D341Med (cell line): Measurements from ENCODE around the gene IDE.
A peak's percentile ranks its signal among the peaks of the same experiment; 100 is the strongest.
"Not testable (repeated sequence)": the region's sequence is repeated elsewhere in the genome, so short reads cannot be mapped to it uniquely, and the experiment has no call there.

Experiments used
- DNase-seq: peaks from one replicate; pipeline ENCODE4 v3.0.0; 2012; ENCODE audit warnings: low spot score

Gene IDE

DNA sequence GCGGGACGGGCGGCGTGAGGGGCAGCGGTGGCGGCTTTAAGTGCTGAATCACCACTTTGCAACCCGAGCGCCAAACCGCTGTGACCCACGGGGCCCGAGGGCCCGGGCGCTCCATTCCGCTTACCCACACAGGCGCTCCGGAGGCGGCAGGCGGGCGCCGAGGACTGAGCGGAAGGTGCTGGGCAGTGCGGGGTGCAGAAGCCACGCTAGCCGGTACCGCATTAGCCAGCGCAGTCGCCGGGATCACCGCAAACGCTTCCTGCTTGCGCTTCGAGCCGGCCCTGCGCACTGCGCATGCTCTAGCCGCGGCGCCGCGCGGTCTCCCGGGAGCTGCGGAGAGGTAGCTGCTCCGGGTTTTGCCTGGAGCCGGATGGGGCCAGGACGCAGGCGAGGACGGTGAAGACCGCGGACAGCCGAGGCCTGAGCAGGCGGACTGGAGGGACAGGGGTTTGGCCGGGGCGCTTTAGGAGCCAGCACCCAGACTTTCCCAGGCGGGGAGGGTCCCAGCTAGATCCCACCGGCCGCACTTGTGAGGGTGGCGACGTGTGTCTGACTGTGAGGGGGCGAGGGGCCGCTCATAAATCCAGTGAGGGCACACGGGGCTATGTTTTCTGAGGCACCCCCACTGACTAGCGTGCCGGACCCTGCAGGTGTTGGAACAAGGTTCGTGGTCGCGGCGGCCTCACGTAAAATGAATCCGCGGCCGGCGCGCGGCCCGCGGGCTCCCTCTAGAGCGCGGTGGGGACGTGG is at the start of gene IDE:
IDE (minus strand) TSS at position 296 of the 750 bp plus-strand sequence; CDS start at position 222, 74 bp downstream.
- DNase-seq, result peak; percentile 88

DNA sequence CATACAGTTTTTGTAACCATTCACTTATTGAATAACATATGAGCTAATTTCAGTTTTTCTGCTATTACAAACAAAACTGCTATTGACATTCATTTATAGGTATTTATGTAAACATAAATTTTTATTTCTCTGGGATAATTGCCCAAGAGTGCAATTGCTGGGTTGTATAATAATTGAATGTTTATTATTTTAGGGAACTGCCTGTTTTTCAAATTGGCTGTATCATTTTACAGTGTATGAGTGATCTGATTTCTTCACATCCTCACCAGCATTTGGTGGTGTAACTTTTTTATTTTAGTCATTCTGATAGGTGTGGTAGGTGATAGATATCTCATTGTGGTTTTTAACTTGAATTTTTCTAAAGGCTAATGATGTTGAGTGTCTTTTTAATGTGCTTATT is 45.5 kb upstream of the IDE start:
- DNase-seq, result no peak

DNA sequence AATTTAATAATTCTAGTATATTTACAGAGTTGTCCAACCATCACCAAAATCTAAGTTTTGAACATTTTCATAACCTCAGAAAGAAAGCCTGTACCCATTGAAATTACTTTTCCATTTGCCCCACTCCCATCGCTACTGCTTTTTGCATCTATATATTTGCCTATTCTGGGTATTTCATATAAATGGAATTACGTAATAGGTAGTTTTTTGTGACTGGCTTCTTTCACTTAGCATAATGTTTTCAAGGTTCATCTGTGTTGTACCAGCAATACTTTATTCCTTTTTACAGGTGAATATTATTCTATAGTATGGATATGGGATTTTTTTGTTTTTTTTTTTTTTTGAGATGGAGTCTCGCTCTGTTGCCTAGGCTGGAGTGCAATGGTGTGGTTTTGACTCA is 41.6 kb upstream of the IDE start:
- DNase-seq, result no peak

DNA sequence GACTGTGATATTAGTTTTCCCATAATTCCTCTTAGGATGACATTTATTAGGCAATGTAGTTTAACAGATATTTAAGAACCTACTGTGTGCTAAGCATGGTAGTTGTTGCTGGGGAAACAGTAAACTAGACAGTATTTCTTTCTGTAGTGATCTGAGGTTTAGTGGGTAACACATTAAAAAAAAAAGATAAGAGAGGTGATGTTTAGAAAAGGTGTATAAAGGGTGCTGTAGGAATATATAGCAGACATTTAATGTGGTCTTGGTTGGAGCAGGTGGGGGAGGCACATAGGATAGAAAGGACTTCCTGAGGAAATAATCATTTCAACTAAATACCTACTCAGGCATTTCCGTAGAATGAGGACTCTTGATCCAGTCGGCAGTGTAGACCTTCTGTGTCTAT is 30.9 kb upstream of the IDE start:
- no peak for DNase-seq

GRCh38 chr10:92598321-92598720 is 24.4 kb upstream of the IDE start:
- no peak for DNase-seq

GRCh38 chr10:92595505-92595904 is 21.6 kb upstream of the IDE start:
- no peak for DNase-seq

GRCh38 chr10:92593619-92594588 is 20.0 kb upstream of the IDE start:
- DNase-seq, result no peak

- DNase-seq, result peak; percentile 86
Observed at GRCh38 chr10:92592761-92593618, 19.1 kb upstream of the IDE start, which contains the start of gene KIF11. Gene KIF11 (plus strand): TSS chr10:92593130. CDS start chr10:92593376, 246 bp downstream.

GRCh38 chr10:92591550-92592022 is 17.7 kb upstream of the IDE start:
- peak; percentile 81 for DNase-seq

DNA sequence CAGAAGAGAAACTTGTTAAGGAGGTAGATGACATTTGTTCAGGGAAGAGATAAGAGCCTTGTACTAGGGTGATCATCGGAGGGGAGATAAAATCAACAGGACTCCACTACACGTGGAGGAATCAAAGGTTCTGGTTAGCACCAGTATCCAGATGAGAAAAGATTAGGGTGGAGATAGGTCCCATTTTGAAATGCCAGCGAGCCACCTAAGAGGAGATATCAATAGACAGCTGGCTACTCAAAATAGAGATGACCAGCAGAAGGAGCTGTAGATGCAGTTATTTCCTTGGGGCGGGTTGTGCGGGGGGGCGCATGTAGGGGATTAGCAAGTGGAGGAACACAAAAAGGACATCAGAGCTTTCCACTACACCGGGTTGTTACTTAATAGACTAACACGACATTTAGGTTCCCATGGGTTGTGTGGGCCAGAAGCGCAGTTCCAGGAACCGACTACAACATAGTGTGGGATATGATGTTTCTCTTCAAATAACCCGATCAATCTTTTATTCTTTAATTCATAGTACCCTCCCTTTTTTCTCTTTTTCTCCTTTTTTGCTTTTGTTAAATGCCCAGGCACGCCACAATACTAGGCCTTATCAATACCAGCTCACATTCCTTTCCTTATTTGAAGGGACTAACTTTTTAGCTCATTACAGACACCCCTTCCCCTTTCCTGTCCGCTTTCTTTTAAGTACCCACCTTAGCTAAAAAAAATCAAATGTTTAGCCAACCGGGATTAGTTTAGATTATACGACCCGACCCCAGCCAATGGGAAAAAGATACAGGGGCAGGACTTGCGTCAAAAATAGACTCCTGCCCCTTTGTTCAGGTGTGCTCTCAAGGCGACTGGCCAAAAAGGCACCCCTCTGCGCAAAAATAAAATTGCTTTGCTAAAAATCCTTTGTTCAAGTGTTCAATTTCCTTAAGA is 17.0 kb upstream of the IDE start:
- DNase-seq, result peak; percentile 37

DNA sequence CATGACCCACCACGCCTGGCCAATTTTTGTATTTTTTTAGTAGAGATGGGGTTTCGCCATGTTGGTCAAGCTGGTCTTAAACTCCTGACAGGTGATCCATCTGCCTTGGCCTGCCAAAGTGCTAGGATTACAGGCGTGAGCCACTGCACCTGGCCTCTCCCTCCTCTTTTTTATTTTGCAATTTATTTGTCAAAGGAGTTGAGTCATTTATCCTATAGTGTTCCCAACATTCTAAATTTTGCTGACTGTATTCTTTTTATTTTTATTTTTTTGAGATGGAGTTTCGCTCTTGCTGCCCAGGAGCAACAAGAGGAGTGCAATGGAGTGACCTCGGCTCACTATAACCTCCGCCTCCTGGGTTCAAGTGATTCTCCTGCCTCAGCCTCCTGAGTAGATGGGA is 8.5 kb upstream of the IDE start:
- not testable (repeated sequence) for DNase-seq

- no peak for DNase-seq
Observed at GRCh38 chr10:92575961-92576360, 2.1 kb upstream of the IDE start.

GRCh38 chr10:92574548-92575261 is 812 bp upstream of the IDE start:
- no peak for DNase-seq

GRCh38 chr10:92573091-92573797 is 649 bp downstream of the IDE start:
- peak; percentile 44 for DNase-seq

DNA sequence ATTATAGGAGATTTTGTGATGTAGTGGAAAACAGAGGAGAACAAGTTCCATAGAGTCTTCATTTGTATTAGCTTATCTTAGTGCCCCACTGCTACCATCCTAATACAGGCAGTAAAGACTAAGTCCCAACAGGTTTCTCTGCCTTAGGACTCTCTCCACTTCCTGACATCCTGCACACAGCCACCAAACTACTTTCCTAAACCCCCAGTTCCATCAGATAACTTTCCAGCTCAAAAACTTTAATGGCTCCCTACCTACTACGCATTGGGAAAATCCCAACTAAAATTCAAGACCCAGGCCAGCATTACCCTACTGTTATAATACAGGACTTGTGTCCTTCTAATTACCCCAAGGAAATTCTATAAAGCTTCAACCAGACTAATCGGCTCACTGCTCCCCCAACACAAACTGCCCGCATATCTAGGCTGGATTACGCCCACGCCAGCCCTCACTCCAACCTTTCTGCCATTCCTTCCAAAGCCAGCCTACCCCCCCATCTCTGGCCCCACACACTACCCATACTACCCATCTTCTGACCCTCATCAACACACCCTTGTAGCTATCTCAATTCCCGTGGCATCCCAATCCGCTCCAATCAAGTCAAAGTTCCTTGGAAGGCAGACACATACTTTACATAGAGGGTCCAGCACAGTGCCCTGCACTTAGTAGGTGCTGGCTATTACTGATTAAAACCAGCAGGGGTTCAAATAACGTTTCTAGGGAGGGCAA is 1.4 kb downstream of the IDE start:
- DNase-seq, result no peak

GRCh38 chr10:92571649-92572048 is 2.2 kb downstream of the IDE start:
- DNase-seq, result no peak

DNA sequence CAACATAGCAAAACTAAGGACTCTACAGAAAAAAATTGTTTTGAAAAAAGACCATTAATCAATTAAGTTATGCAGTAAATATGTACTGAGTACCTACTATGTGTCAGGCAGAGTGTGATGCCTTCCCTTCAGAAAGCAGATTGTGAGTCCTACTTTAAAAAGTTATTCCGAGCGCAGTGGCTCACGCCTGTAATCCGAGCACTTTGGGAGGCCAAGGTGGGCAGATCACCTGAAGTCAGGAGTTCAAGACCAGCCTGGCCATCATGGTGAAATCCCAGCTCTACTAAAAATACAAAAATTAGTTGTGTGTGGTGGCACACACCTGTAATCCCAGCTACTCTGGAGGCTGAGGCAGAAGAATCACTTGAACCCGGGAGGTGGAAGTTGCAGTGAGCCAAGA is 4.2 kb downstream of the IDE start:
- DNase-seq, result not testable (repeated sequence)

- DNase-seq, result no peak
Observed at GRCh38 chr10:92569071-92569470, 4.8 kb downstream of the IDE start.
